ENCODE data around the gene GPR22.

GRCh38 chr7:107461938-107462533 lies 7.8 kb upstream of the GPR22 start:
- TF ChIP-seq MAX (IDR thresholded peaks at IDR 0.05) (no peak), CTCF (IDR thresholded peaks at IDR 0.05; ENCODE audit: control extremely low read depth in 1 of 3, insufficient read depth in 1 of 3, low read depth in 1 of 3, low read length in 3 of 3) (no peak), BRCA1 (IDR thresholded peaks at IDR 0.05; ENCODE audit: low read depth, low read length) (no peak)

Data from H1 (cell line).